Uterus (tissue), 4 donors: ENCODE measurements around the gene COL27A1. TPM values are rescaled to one million over a fixed set of nuclear protein-coding genes. Genes with fewer than 3 reads are reported as not detected.

Experiments used
- DNase-seq, 2 donors: peaks; one replicate each; pipeline ENCODE4 v3.0.0-alpha.2; 2019 to 2020
- H3K27ac ChIP-seq, 2 donors: fragments of 200-600 bp; sonication (generic); 1 replicate in 1 of 2; 2 replicates in 1 of 2; pipeline ENCODE4 v1.5.1; 2016 to 2018
- H3K27me3 ChIP-seq, 2 donors: fragments of 200-600 bp; sonication (generic); one replicate each; pipeline ENCODE4 v1.5.1; 2018 to 2019; ENCODE audit warnings: control low read depth in 1 of 2
- H3K36me3 ChIP-seq, 2 donors: fragments of 200-600 bp; sonication (generic); one replicate each; pipeline ENCODE4 v1.5.1; 2019; ENCODE audit warnings: control low read depth in 1 of 2
- H3K4me1 ChIP-seq, 2 donors: fragments of 200-600 bp; sonication (generic); one replicate each; pipeline ENCODE4 v1.5.1; 2018 to 2019; ENCODE audit warnings: control low read depth in 1 of 2
- H3K4me3 ChIP-seq, 2 donors: fragments of 200-600 bp; sonication (generic); 1 replicate in 1 of 2; 2 replicates in 1 of 2; pipeline ENCODE4 v1.5.1; 2018 to 2019; ENCODE audit warnings: mild to moderate bottlenecking in 1 of 2
- H3K9me3 ChIP-seq, 2 donors: fragments of 200-600 bp; sonication (generic); one replicate each; pipeline ENCODE4 v1.5.1; 2019; ENCODE audit warnings: control low read depth in 1 of 2
- POLR2A ChIP-seq, 2 donors: fragments of 450-650 bp; IDR thresholded peaks; one replicate each; pipeline ENCODE4 v1.6.1; 2016; ENCODE audit warnings: antibody characterized with exemption in 2 of 2, mild to moderate bottlenecking in 1 of 2, moderate library complexity in 1 of 2
- intact Hi-C: fragments of 100-400 bp; cut with DNase I; formaldehyde crosslinking; loops from one replicate; pipeline ENCODE4 v1.15.1; 2023; ENCODE audit warnings: low total_unique reads
- total RNA-seq, 4 donors: library from RNA; depleted of rRNA in 3 of 4; stranded (reverse); fragments of >200 nt in 3 of 4; gene quantifications; one replicate each; pipeline versions ENCODE4 v1.1.0 to v1.2.4, GENCODE V29; 2014 to 2023
- TF ChIP-seq, protein P1 (sequence below), 4 experiments: fragments of 200-600 bp in 2 of 4; fragments of 450-650 bp in 2 of 4; sonication (generic) in 2 of 4; IDR thresholded peaks; one replicate each; pipeline ENCODE4 v1.5.1; 2016 to 2019; ENCODE audit warnings: antibody characterized with exemption in 4 of 4, mild to moderate bottlenecking in 2 of 4, moderate library complexity in 1 of 4
- donor health status: DM: yes; HTN: yes; CAD: no.

The COL27A1 gene
- total RNA-seq, 4 donors from 2014 or later = 7.9 to 52.9 (median 43.3) TPM

DNA sequence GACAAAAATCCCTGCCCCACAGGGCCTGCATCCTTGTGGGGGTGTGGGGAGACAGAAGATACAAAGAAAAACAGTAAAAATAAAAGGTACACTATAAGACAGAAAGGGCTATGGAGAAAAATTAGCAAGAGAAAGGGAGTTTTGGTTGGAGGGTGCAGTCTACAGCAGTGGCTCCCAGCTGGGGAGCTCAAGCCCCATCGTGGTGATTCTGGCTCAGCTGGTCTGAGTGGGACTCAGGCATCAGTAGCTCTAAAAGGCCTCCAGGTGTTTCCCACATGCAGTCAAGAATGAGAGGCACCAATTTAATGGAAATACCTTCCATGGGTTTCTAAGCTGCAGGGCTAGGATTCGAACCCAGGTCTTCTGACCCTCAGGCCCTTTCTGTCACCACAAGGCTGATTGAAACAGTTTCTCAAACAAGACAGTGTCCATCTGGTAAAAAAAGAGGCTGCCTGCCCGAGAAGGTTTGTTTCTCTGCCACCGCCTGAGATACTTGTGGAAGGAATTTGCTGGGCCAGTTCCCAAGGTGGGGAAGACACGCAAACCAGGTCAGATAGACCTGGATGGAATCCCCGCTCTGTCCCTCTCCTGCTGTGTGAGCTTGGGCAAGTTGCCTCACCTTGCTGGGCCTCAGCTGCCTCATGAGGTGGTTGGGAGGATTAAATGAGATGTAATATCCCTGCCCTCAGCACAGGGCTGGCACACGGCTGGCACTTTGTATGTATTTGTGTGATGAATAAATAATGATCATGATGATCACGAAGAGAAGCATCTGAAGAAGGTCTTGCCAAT is 43.1 kb downstream of the COL27A1 start:
- intact Hi-C loops = no loop called here
- no peak overlapping the region for H3K4me3 ChIP-seq
- no peak for TF ChIP-seq POLR2A (IDR thresholded peaks at IDR 0.05)
- TF ChIP-seq, protein P1, sequence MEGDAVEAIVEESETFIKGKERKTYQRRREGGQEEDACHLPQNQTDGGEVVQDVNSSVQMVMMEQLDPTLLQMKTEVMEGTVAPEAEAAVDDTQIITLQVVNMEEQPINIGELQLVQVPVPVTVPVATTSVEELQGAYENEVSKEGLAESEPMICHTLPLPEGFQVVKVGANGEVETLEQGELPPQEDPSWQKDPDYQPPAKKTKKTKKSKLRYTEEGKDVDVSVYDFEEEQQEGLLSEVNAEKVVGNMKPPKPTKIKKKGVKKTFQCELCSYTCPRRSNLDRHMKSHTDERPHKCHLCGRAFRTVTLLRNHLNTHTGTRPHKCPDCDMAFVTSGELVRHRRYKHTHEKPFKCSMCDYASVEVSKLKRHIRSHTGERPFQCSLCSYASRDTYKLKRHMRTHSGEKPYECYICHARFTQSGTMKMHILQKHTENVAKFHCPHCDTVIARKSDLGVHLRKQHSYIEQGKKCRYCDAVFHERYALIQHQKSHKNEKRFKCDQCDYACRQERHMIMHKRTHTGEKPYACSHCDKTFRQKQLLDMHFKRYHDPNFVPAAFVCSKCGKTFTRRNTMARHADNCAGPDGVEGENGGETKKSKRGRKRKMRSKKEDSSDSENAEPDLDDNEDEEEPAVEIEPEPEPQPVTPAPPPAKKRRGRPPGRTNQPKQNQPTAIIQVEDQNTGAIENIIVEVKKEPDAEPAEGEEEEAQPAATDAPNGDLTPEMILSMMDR (IDR thresholded peaks at IDR 0.05) = no peak
- H3K4me1 ChIP-seq = no peaks in the 10 kb centered on the region
- H3K9me3 ChIP-seq = no peaks in the 10 kb centered on the region
- H3K36me3 ChIP-seq = no peaks in the 10 kb centered on the region
- no peak for DNase-seq
- no peak overlapping the region for H3K27ac ChIP-seq
- H3K27me3 ChIP-seq = no peaks in the 10 kb centered on the region

DNA sequence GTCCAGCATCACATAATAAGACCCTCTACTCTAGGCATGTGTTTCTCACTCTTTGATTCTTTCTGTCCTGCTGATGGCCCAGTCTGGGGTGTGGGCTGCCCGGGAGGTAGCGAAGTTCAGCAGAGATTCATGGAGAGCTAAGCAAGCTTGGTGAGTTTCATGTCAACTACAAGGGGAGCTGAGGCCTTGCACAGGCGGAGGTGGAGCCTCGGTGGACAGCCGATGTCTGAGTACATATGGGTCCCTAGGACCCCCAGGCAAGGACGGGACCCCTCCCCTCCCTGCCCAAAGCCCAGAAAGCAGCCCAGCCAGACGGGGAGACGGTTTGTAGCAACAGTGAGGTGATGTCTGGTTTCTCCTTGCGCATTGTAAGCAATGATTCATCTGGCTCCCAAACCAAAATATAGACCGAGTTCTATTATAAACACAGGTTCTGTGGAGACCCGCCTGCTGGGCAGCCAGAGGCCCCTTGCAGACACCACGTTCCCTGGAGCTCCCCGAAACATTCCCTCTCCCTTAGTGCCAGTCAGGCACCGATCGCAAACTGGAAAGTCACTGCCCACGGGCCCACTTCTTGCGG is 45.5 kb downstream of the COL27A1 start:
- no peaks in the 10 kb centered on the region for H3K4me1 ChIP-seq
- no peaks in the 10 kb centered on the region for H3K27me3 ChIP-seq
- H3K36me3 ChIP-seq = no peaks in the 10 kb centered on the region
- DNase-seq = no peak
- no peak overlapping the region for H3K4me3 ChIP-seq
- TF ChIP-seq POLR2A (IDR thresholded peaks at IDR 0.05) = no peak
- TF ChIP-seq, protein P1 (IDR thresholded peaks at IDR 0.05) = no peak
- H3K27ac ChIP-seq = no peak overlapping the region
- intact Hi-C loops = no loop called here
- H3K9me3 ChIP-seq = no peaks in the 10 kb centered on the region

DNA sequence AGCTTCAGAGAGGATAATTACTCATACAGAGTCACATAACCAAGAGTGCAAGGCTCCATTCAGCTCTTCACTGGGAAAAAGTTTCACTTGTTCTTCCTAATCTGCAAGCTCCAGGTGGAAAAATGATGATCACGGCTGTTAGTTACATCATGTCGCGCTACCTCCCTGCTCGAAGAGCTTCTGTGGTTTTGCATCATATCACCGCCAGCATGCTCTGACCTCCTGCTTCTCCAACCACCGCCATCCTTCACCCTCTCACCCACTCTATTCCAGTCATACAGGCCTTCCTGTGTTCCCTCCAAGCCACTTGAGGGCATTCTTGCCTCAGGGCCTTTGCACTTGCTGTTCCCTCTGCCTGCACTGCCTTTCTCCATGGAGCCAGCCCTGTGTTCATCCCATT is 47.1 kb downstream of the COL27A1 start:
- H3K4me3 ChIP-seq = no peak overlapping the region
- intact Hi-C loops = no loop called here
- no peak for DNase-seq
- no peaks in the 10 kb centered on the region for H3K27me3 ChIP-seq
- H3K4me1 ChIP-seq = no peaks in the 10 kb centered on the region
- H3K9me3 ChIP-seq = no peaks in the 10 kb centered on the region
- TF ChIP-seq, protein P1 (IDR thresholded peaks at IDR 0.05) = no peak
- TF ChIP-seq POLR2A (IDR thresholded peaks at IDR 0.05) = no peak
- no peaks in the 10 kb centered on the region for H3K36me3 ChIP-seq
- no peak overlapping the region for H3K27ac ChIP-seq

DNA sequence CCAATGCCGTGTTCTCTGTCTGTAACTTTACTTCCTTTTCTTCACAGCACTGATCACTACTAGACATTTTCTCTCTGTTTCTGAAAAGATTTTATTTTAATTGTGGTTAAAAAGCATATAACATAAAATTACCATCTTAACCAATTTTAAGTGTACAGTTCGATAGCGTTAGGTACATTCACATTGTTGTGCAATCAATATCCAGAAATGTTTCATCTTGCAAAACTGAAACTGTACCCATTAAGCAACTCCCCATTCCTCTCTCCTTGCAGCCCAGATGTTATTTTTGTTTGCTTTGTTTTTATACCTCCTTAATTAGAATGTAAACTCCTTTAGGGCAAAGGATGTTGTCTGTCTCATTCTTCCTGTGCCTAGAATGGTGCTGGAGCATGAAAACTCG is 47.5 kb downstream of the COL27A1 start:
- H3K27me3 ChIP-seq = no peaks in the 10 kb centered on the region
- no peak for TF ChIP-seq POLR2A (IDR thresholded peaks at IDR 0.05)
- TF ChIP-seq, protein P1 (IDR thresholded peaks at IDR 0.05) = no peak
- intact Hi-C loops = no loop called here
- no peaks in the 10 kb centered on the region for H3K9me3 ChIP-seq
- no peak overlapping the region for H3K27ac ChIP-seq
- H3K36me3 ChIP-seq = no peaks in the 10 kb centered on the region
- DNase-seq = no peak
- H3K4me1 ChIP-seq = no peaks in the 10 kb centered on the region
- no peak overlapping the region for H3K4me3 ChIP-seq

DNA sequence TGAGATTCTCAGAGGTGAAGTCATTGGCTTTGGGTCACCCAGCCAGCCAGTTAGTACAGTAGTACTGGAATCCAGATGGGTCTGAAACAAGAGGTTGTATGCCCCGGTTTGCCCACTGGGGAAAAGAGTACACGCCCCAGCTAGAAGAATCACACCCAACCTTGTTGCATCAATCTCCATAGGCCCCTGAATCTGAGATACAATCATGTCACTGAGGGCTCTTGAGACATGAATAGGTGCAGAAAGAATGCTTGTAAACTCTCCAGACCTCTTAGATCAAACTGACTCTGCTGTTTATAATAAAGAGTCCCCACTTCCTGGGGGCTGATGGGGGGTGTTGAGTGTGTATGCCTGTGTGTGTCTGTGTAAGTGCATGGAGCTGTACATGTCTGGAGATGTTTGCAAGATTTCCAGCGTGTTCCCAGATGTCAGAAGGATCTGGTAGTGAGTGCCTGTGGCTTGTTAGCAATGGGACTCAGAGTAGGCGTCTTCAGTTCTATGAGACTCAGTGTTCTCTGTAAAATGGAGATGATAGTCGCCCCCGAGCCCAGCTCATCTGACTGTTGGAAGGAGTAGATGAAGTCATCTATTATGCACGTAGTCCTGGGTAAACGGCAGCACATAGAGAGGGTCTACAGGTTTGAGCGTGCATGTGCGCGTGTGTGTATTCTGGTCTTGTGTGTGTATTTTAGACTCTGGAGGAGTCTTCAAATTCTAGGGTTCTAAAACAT is 48.2 kb downstream of the COL27A1 start:
- intact Hi-C loops = no loop called here

More for the DNA sequence above, 48.2 kb downstream of the COL27A1 start:
- Histone ChIP-seq H3K4me3 (no peak overlapping the region), H3K9me3 (no peaks in the 10 kb centered on the region), H3K27me3 (no peaks in the 10 kb centered on the region), H3K4me1 (no peaks in the 10 kb centered on the region), H3K36me3 (no peaks in the 10 kb centered on the region), H3K27ac (no peak overlapping the region)
- DNase-seq = no peak
- TF ChIP-seq, protein P1 (IDR thresholded peaks at IDR 0.05) = no peak
- TF ChIP-seq POLR2A (IDR thresholded peaks at IDR 0.05) = no peak
